ENCODE measurements around the gene GPAM.
"Not testable (repeated sequence)": the region's sequence is repeated elsewhere in the genome, so short reads cannot be mapped to it uniquely, and the experiment has no call there.

Gene GPAM

GRCh38 chr10:112214298-112214926 is 30.8 kb upstream of the GPAM start:
- no peak for DNase-seq

- DNase-seq = no peak
These were observed 30.3 kb upstream of the GPAM start for GRCh38 chr10:112213836-112214235.

- peak; percentile 4 for DNase-seq
These were observed 29.7 kb upstream of the GPAM start for GRCh38 chr10:112213098-112213823.

- DNase-seq = no peak
These were observed 27.1 kb upstream of the GPAM start for GRCh38 chr10:112210666-112211065.

GRCh38 chr10:112209684-112210131 is 26.1 kb upstream of the GPAM start:
- DNase-seq = no peak

GRCh38 chr10:112208997-112209396 is 25.4 kb upstream of the GPAM start:
- DNase-seq = no peak

- DNase-seq = no peak
These were observed 24.7 kb upstream of the GPAM start for GRCh38 chr10:112208292-112208691.

- no peak for DNase-seq
These were observed 19.9 kb upstream of the GPAM start for GRCh38 chr10:112203328-112204076.

- DNase-seq = peak; percentile 28
These were observed 19.1 kb upstream of the GPAM start for GRCh38 chr10:112202561-112203241.

- no peak for DNase-seq
These were observed 18.5 kb upstream of the GPAM start for GRCh38 chr10:112202076-112202475.

GRCh38 chr10:112201334-112201733 is 17.8 kb upstream of the GPAM start:
- no peak for DNase-seq

GRCh38 chr10:112200259-112200658 is 16.7 kb upstream of the GPAM start:
- not testable (repeated sequence) for DNase-seq

- not testable (repeated sequence) for DNase-seq
These were observed 14.1 kb upstream of the GPAM start for GRCh38 chr10:112197662-112198061.

GRCh38 chr10:112195224-112195623 is 11.7 kb upstream of the GPAM start:
- DNase-seq = no peak

GRCh38 chr10:112191791-112192190 is 8.2 kb upstream of the GPAM start:
- no peak for DNase-seq

- DNase-seq = no peak
These were observed 7.6 kb upstream of the GPAM start for GRCh38 chr10:112191041-112191590.

GRCh38 chr10:112189465-112189864 is 5.9 kb upstream of the GPAM start:
- DNase-seq = no peak

GRCh38 chr10:112187527-112187926 is 4.0 kb upstream of the GPAM start:
- no peak for DNase-seq

- DNase-seq = no peak
These were observed 2.4 kb upstream of the GPAM start for GRCh38 chr10:112185959-112186358.

- no peak for DNase-seq
These were observed 814 bp upstream of the GPAM start for GRCh38 chr10:112184379-112184778.

GRCh38 chr10:112184052-112184371 is 447 bp upstream of the GPAM start:
- no peak for DNase-seq

- no peak for DNase-seq
These were observed 709 bp downstream of the GPAM start for GRCh38 chr10:112182784-112183328.

- DNase-seq = no peak
These were observed 6.3 kb downstream of the GPAM start for GRCh38 chr10:112177247-112177646.

Data from activated CD4-positive, alpha-beta T cell treated with anti-CD3 and anti-CD28 coated beads, Interleukin-2, Interleukin-6, amounts not matched to agents 100 ng/mL and 50 ng/mL, durations not matched to agents 16 hours and 8 hours (primary cell).